C1 segment of cervical spinal cord (tissue), 14 donors: ENCODE data around the gene MAPK1.
"Not testable (repeated sequence)": the region's sequence is repeated elsewhere in the genome, so short reads cannot be mapped to it uniquely, and the experiment has no call there.

Experiments used
- DNase-seq, 14 donors: peaks; one replicate each; lab custom pipeline; 2025; lab: John Stamatoyannopoulos, UW

Gene MAPK1

GRCh38 chr22:21791635-21792625, 75.5 kb downstream of the MAPK1 start:
- DNase-seq: no peak

DNA sequence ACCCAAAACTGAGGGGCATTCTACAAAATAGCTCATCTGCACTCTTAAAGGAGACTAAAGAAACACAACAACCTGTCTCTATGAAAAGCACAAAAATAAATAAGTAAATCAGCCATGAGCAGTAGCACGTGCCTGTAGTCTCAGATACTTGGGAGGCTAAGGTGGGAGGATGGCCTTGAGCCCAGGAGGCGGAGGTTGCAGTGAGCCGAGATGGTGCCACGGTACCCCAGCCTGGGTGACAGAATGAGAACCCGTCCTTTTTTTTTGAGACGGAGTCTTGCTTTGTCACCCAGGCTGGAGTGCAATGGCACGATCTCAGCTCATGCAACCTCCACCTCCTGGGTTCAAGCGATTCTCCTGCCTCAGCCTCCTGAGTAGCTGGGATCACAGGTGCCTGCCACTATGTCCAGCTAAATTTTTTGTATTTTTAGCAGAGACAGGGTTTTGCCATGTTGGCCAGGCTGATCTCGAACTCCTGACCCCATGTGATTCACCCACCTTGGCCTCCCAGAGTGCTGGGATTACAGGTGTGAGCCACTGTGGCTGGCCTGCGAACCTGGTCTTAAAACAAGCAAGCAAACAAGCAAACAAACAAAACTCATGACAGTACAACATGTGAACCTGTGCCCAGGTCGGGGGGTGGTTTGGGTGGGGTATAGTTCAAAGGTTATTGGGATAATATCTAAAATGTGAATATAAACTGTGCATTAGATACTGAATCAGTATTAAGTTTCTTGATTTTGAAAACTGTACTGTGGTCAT, 76.4 kb downstream of the MAPK1 start:
- DNase-seq: not testable (repeated sequence)

- no peak for DNase-seq
Observed at GRCh38 chr22:21790359-21790758, 77.1 kb downstream of the MAPK1 start.

GRCh38 chr22:21787565-21787964, 79.9 kb downstream of the MAPK1 start:
- DNase-seq: not testable (repeated sequence)

GRCh38 chr22:21780259-21780658, 87.2 kb downstream of the MAPK1 start:
- no peak for DNase-seq

GRCh38 chr22:21779444-21779843, 88.0 kb downstream of the MAPK1 start:
- DNase-seq: no peak

GRCh38 chr22:21778705-21779363, 88.6 kb downstream of the MAPK1 start:
- DNase-seq: no peak

DNA sequence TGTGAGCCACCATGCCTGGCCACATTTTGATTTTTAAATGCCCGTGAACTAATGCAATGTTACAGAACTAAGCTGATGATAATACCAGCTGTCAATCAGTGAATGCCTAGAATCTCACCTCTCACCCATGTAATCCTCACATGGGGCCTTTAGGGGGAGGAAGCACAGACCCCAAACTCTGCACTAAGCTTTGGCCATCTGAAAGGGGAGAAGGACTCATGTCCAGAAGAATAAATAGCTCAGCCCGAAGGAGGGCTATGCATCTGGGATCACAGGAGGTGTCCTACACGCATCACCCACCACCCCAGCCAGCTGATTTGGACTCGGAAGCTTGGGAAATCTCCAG, 95.8 kb downstream of the MAPK1 start:
- DNase-seq: no peak

DNA sequence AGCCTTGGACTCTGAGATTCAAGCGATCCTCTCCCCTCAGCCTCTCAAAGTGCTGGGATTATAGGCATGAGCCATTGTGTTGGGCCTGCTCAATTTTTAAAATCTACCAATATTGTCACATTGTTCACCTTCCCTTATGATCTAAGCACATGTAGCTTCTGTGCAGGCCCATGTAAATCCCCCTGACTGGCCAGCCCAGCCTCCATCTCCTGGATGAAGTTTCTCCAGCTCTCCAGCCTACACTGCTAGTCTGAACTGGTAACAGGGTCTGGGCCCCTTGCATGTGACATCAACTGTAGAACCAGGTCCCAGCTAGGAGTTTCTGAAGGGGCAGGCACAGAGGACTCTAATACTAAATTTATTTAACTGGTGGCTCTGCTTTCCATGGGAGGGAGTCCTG, 99.0 kb downstream of the MAPK1 start:
- DNase-seq: no peak

DNA sequence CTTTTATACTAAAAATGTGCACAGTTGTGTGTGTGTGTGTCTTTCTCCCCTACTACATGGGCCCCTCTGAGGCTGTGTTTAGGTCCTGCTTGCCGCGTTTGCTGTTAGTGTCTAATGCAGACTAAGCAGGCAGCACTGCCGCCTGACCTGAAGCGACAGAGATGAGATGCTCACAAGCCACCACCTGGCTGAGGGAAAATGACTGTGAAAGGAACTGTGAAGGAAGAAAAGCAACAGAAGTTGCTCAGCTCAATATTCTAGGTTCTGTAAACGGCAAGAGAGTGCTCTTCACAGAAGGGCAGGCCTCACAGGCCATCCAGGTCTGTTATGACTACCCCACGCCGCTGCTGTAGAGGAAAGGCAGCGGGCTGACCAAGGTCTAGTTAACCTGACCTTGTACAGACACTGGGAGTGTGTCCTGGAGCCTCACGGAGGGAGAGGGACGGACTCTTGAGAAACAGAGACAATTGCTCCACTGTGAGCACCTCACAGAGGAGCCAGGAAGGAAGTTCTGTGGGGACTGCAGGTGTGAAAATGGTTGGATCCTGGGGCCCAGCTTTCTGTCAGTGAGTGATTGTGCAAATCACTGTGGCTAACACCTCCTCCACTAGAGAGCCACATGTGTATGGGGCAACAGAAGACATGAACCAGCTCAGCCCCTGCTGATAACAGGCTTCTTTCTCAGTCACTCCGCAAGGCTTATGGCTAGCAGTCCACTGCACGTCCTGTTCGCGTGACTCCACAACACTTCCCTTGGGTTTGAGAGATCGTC, 100.6 kb downstream of the MAPK1 start:
- no peak for DNase-seq

DNA sequence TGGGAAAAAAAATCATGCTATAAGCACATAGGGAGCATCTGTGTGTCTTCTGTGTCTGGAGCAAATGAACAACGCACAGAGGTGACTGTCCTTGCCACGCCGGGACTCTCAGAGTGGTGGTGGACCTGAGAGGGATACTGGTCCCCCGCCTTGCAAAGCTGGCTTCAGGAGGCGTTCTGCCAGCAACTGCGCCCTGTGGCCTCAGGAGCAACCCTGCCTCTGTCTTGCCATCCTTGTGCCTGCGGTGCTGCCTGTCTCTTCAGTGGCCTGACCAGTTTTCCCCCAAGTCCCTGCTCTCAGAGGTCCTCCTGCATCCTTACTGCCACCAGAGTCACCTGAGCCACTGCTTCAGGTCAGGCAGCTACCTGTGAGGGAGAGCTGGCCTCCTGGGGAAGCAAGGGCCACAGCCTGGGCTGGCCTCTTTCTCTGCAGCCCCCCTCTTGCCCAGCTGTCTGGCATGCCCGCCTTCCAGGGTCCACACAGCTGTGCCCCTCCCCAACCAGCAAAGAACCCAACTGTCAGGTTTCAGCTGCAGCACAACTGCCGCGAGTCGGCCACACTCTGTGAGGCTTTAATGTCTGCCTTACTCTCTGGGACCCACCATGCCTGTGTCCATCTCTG, 101.4 kb downstream of the MAPK1 start:
- no peak for DNase-seq

DNA sequence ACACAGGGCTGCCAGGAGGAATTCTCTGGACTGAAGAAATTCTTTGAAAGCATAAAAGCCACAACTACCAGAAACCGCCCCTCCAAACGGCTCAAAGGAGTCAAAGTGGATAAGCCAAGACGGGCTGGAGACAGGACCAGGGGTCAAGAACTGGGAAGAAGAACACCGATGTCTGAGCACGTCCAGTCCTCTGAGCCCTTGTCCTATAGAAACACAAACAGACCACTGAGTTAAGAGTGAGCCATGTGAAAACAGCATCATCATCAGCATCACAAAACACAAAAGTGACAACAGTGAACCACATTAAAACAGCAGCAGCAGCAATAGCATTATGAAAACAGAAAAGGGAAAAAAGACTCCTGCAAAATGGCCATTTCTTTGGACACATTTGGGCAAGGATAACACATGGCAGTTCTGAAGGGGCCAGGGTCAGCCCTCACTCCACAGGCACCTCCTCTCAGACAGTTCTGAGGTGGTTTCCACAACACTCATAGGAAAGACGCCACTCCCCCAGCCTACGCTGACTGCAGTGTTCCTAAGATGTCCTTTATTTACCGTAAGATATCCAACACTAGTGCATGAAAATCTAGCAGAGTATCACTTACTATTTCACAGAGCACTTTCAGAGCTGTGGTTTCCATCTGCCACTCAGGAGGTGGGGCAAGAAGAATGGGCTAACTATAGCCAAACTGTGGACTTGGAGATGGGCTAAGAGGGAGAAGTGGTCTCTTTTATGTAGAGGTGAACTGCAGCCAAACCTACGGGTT, 103.2 kb downstream of the MAPK1 start:
- DNase-seq: no peak

GRCh38 chr22:21762712-21763581, 104.5 kb downstream of the MAPK1 start:
- no peak for DNase-seq

DNA sequence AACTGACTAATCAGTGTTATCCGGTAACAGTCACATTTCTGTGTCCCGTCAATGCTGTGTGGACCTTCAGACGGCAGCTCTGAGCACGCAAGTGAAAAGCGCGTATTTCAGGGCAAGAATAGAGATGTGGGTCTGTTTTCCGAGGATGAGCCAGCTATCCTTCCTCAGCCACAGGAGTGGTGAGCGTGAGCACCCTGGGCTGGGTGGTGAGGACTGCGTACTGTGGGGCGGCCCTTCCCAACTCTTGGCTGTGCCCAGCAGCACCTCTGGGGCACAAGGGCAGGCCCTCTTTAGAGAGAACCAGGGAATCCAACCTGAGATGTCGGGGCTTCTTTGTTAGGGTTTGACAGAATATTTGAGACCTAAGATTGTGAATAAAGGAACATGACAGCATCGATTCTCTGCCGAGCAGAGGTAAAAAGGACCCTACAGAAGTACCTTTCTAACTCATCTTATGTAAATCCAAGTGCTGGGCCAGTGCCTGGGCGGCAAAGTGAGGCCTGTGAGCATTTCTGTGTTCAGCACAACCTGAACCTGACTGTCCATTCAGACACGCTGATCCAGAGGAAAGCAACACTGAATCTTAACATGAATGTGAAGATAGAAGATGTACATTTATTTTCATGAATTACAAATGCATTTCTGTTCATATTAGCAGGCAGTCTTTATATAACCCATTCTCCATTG, 105.3 kb downstream of the MAPK1 start:
- no peak for DNase-seq

GRCh38 chr22:21761086-21761485, 106.4 kb downstream of the MAPK1 start:
- no peak for DNase-seq

GRCh38 chr22:21760640-21761039, 106.8 kb downstream of the MAPK1 start:
- no peak for DNase-seq

GRCh38 chr22:21759646-21760376, 107.6 kb downstream of the MAPK1 start:
- DNase-seq: no peak

GRCh38 chr22:21759093-21759492, 108.4 kb downstream of the MAPK1 start:
- DNase-seq: peak in 4 of 14 donors; percentile 9 to 82 (median 34)
